Mesenchymal stem cell (in vitro differentiated cells and primary cell): ENCODE results near the gene LAMP1. TPM values are rescaled to one million over a fixed set of nuclear protein-coding genes. Genes with fewer than 3 reads are reported as not detected.
"Not testable (repeated sequence)": the region's sequence is repeated elsewhere in the genome, so short reads cannot be mapped to it uniquely, and the experiment has no call there.

Experiments used
- DNase-seq: peaks from one replicate; pipeline ENCODE4 v3.0.0-alpha.2; 2013
- H2AFZ ChIP-seq: one replicate; pipeline ENCODE4 v1.6.1; 2013; ENCODE audit warnings: low read depth, mild to moderate bottlenecking, control low read depth, inconsistent platforms, low read length, moderate library complexity
- H2AK5ac ChIP-seq: 2 replicates; pipeline ENCODE4 v1.6.1; 2013; ENCODE audit warnings: low read length, moderate library complexity, mild to moderate bottlenecking, inconsistent platforms; ENCODE audit not compliant: severe bottlenecking
- H2BK120ac ChIP-seq: one replicate; pipeline ENCODE4 v1.6.1; 2013; ENCODE audit warnings: low read depth, mild to moderate bottlenecking, inconsistent platforms, low read length, moderate library complexity
- H2BK12ac ChIP-seq, 2 experiments: one replicate each; pipeline ENCODE4 v1.6.1; 2013; ENCODE audit warnings: inconsistent platforms in 2 of 2, low read length in 2 of 2, mild to moderate bottlenecking in 2 of 2, moderate library complexity in 2 of 2, control low read depth in 1 of 2
- H2BK15ac ChIP-seq: one replicate; pipeline ENCODE4 v1.6.1; 2013; ENCODE audit warnings: mild to moderate bottlenecking, low read depth, inconsistent platforms; ENCODE audit not compliant: poor library complexity, severe bottlenecking
- H2BK5ac ChIP-seq: 2 replicates; pipeline ENCODE4 v1.6.1; 2013; ENCODE audit warnings: low read depth, mild to moderate bottlenecking, low read length, control low read depth, inconsistent platforms; ENCODE audit not compliant: poor library complexity, severe bottlenecking
- H3K14ac ChIP-seq, 2 experiments: one replicate each; pipeline ENCODE4 v1.6.1; 2013; ENCODE audit warnings: inconsistent platforms in 2 of 2, low read length in 2 of 2, control low read depth in 1 of 2, mild to moderate bottlenecking in 1 of 2, moderate library complexity in 1 of 2
- H3K18ac ChIP-seq, 2 experiments: one replicate each; pipeline ENCODE4 v1.6.1; 2013; ENCODE audit warnings: inconsistent platforms in 2 of 2, low read length in 2 of 2, control low read depth in 1 of 2, low read depth in 1 of 2, mild to moderate bottlenecking in 1 of 2
- H3K23ac ChIP-seq, 2 experiments: one replicate each; pipeline ENCODE4 v1.6.1; 2013; ENCODE audit warnings: inconsistent platforms in 2 of 2, low read length in 2 of 2, mild to moderate bottlenecking in 2 of 2, moderate library complexity in 2 of 2, control low read depth in 1 of 2
- H3K27ac ChIP-seq: 2 replicates; pipeline ENCODE4 v1.5.1; 2013; ENCODE audit warnings: mild to moderate bottlenecking, moderate library complexity, low read length, control low read depth, inconsistent platforms; ENCODE audit not compliant: poor library complexity, severe bottlenecking
- H3K27me3 ChIP-seq, 2 experiments: 2 replicates each; pipeline versions ENCODE4 v1.6.1 to v1.7.0; 2013; ENCODE audit warnings: low read length in 2 of 2, mild to moderate bottlenecking in 2 of 2, moderate library complexity in 2 of 2, control low read depth in 1 of 2, inconsistent platforms in 1 of 2; ENCODE audit not compliant: control insufficient read depth in 1 of 2, insufficient read depth in 1 of 2
- H3K36me3 ChIP-seq, 2 experiments: 2 replicates each; pipeline versions ENCODE4 v1.6.1 to v1.7.0; 2013; ENCODE audit warnings: low read length in 2 of 2, control low read depth in 1 of 2, inconsistent platforms in 1 of 2, low read depth in 1 of 2, mild to moderate bottlenecking in 1 of 2; ENCODE audit not compliant: insufficient read depth in 2 of 2, control insufficient read depth in 1 of 2
- H3K4ac ChIP-seq, 2 experiments: one replicate each; pipeline ENCODE4 v1.6.1; 2013; ENCODE audit warnings: inconsistent platforms in 2 of 2, low read length in 2 of 2, mild to moderate bottlenecking in 2 of 2, moderate library complexity in 2 of 2, control low read depth in 1 of 2, low read depth in 1 of 2
- H3K4me1 ChIP-seq: 2 replicates; pipeline ENCODE4 v1.6.1; 2013; ENCODE audit warnings: low read depth, low read length, control low read depth; ENCODE audit not compliant: control insufficient read depth, insufficient read depth
- H3K4me2 ChIP-seq: 2 replicates; pipeline ENCODE4 v1.6.1; 2013; ENCODE audit warnings: low read length, mild to moderate bottlenecking, inconsistent platforms; ENCODE audit not compliant: poor library complexity, severe bottlenecking
- H3K4me3 ChIP-seq, 2 experiments: 2 replicates each; pipeline versions ENCODE4 v1.5.1 to v1.7.0; 2013; ENCODE audit warnings: low read length in 2 of 2, mild to moderate bottlenecking in 2 of 2, control low read depth in 1 of 2, low read depth in 1 of 2; ENCODE audit not compliant: insufficient read depth in 1 of 2
- H3K79me1 ChIP-seq: replicated peaks from 2 replicates; pipeline ENCODE4 v1.6.1; 2013; ENCODE audit warnings: mild to moderate bottlenecking, control low read depth, low read length, inconsistent platforms; ENCODE audit not compliant: poor library complexity, severe bottlenecking
- H3K9ac ChIP-seq: 2 replicates; pipeline ENCODE4 v1.7.0; 2013; ENCODE audit warnings: mild to moderate bottlenecking, low read length, moderate library complexity
- H3K9me3 ChIP-seq: 2 replicates; pipeline ENCODE4 v1.7.0; 2013; ENCODE audit warnings: mild to moderate bottlenecking, low read length; ENCODE audit not compliant: control insufficient read depth
- H4K8ac ChIP-seq: one replicate; pipeline ENCODE4 v1.6.1; 2013; ENCODE audit warnings: inconsistent platforms, mild to moderate bottlenecking, low read length, moderate library complexity
- H4K91ac ChIP-seq: one replicate; pipeline ENCODE4 v1.6.1; 2013; ENCODE audit warnings: mild to moderate bottlenecking, low read length, inconsistent platforms
- WGBS: methylation state at CpG from one replicate; pipeline ENCODE4 v1.1.7; 2013; ENCODE audit warnings: mixed read lengths; 5-methylcytosine and 5-hydroxymethylcytosine counted together
- polyA plus RNA-seq, 2 experiments: library from polyadenylated mRNA; stranded (reverse); fragments of 200-250 nt; gene quantifications; one replicate each; pipeline ENCODE4 v1.2.3, GENCODE V29; 2013

LAMP1 gene
- 393 TPM for polyA plus RNA-seq (2013, experiment 1 of 2)
- polyA plus RNA-seq (2013, experiment 2 of 2), result 389 TPM

DNA sequence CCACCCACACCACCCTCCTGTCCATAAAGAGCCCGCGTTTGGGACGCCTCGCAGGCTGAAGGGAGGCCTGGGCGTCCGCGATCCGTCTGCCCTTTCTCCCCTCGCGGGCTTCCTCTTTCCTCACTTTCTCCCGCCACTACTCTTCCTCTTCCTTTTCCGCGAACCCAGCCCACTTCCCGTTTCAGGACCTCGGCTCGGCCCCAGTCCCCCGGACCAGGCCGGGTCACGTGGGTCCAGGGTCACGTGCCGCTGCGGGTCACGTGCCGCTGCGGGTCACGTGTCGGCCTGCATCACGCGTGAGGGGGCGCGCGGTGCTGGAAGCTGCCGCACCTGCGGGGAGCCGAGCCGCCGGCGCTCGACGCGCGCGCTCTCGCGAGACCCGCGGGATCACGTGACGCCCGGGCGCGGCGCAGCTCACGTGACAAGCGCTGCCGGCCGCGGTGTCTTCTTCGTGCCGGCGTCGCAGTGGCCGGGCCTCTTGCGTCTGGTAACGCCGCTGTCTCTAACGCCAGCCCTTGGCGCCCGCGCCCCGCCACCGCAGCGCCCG is at the start of gene LAMP1:
Gene LAMP1, plus strand, starts transcription at position 417 of the 547 bp plus-strand sequence. CDS start 196 bp downstream, outside the sequence.
- H3K9ac ChIP-seq, result peak within 1 kb of the TSS; percentile 97
- no peaks in the 10 kb centered on the region for H3K9me3 ChIP-seq
- H3K27ac ChIP-seq, result peak within 1 kb of the TSS; percentile 63
- peak within 1 kb of the TSS; percentile 99 for H4K8ac ChIP-seq
- H3K4me1 ChIP-seq, result peaks cover 10% of the 10 kb centered on the region
- peak within 1 kb of the TSS; percentile 77 for H2BK120ac ChIP-seq
- peaks cover 0 to 2% of the 10 kb centered on the region in 2 experiments for H3K27me3 ChIP-seq
- H3K23ac ChIP-seq, result no peak within 1 kb of the TSS
- H3K79me1 ChIP-seq, result no peaks in the 10 kb centered on the region
- H3K4me2 ChIP-seq, result peak within 1 kb of the TSS; percentile 87
- peak; percentile 96 for DNase-seq
- H3K18ac ChIP-seq, result peak within 1 kb of the TSS; percentile 95 to 98
- peak within 1 kb of the TSS; percentile 91 for H2BK15ac ChIP-seq
- H2BK12ac ChIP-seq, result peak within 1 kb of the TSS in 1 of 2 experiments; percentile 67
- H3K14ac ChIP-seq, result peak within 1 kb of the TSS in 1 of 2 experiments; percentile 9
- H3K4ac ChIP-seq, result peak within 1 kb of the TSS; percentile 91 to 92
- H3K36me3 ChIP-seq, result no peaks in the 10 kb centered on the region
- peak within 1 kb of the TSS; percentile 89 to 100 for H3K4me3 ChIP-seq
- peak within 1 kb of the TSS; percentile 98 for H2AFZ ChIP-seq
- WGBS, result under 1% methylated on average over 68 of the region's 74 CpGs
- peak within 1 kb of the TSS; percentile 40 for H2AK5ac ChIP-seq
- peak within 1 kb of the TSS; percentile 77 for H2BK5ac ChIP-seq
- H4K91ac ChIP-seq, result peak within 1 kb of the TSS; percentile 97

DNA sequence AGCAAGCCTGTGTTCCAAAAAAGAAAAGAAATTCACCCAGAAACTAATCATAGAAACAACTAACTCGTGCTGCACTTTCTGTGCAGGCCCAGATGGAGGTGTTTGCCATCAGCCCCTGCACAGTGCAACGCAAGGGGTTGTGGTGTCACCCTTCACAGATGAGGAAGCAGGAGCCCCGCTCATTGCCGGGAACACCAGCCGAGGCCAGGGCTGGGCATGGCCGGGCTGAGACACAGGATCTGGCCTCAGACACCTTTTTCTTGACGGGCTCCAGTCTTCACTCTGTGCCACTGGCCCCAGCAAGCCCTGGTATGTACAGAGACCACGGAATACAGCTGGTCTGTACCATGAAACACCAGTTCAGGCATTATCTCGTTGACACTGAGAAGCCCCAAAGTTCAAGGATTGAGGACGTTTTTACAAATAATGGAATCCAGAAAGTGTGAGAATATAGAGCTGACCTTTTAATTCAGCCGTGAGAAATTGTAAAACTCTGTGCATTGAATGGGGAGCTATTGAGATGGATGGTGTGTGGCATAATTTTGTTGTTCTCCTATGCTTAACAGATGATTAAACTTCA is 44.4 kb upstream of the LAMP1 start:
- no peak for DNase-seq
- 95% methylated on average over 11 of the region's 11 CpGs for WGBS

GRCh38 chr13:113257908-113258307 is 39.1 kb upstream of the LAMP1 start:
- WGBS, result 100% methylated on average over 6 of the region's 6 CpGs
- not testable (repeated sequence) for H4K8ac ChIP-seq, H2BK5ac ChIP-seq, H2AK5ac ChIP-seq, H2AFZ ChIP-seq, H3K4ac ChIP-seq, H3K9me3 ChIP-seq, H4K91ac ChIP-seq, H3K14ac ChIP-seq, H3K4me2 ChIP-seq, H3K4me3 ChIP-seq, H3K4me1 ChIP-seq, H3K27me3 ChIP-seq, H2BK15ac ChIP-seq, H3K27ac ChIP-seq, H3K9ac ChIP-seq, H3K23ac ChIP-seq, DNase-seq, H2BK12ac ChIP-seq, H2BK120ac ChIP-seq, H3K18ac ChIP-seq
- Histone ChIP-seq H3K36me3 (peaks cover 41 to 92% of the 10 kb centered on the region in 2 experiments), H3K79me1 (peaks cover 11% of the 10 kb centered on the region)

More for the DNA sequence above, 44.4 kb upstream of the LAMP1 start:
- H3K4me1 ChIP-seq, result no peaks in the 10 kb centered on the region
- H4K91ac ChIP-seq, result no peak overlapping the region
- peaks cover 29% of the 10 kb centered on the region for H3K79me1 ChIP-seq
- H2BK5ac ChIP-seq, result no peak overlapping the region
- H3K27ac ChIP-seq, result no peak overlapping the region
- no peak overlapping the region for H3K23ac ChIP-seq
- H2BK15ac ChIP-seq, result no peak overlapping the region
- no peak overlapping the region for H3K4ac ChIP-seq
- H2AFZ ChIP-seq, result no peak overlapping the region
- H3K9ac ChIP-seq, result no peak overlapping the region
- H2BK12ac ChIP-seq, result no peak overlapping the region
- H3K4me3 ChIP-seq, result no peak overlapping the region
- H2AK5ac ChIP-seq, result no peak overlapping the region
- H3K27me3 ChIP-seq, result no peaks in the 10 kb centered on the region
- no peak overlapping the region for H3K4me2 ChIP-seq
- no peak overlapping the region for H2BK120ac ChIP-seq
- no peak overlapping the region for H3K14ac ChIP-seq
- H3K18ac ChIP-seq, result no peak overlapping the region
- peaks cover 57 to 100% of the 10 kb centered on the region in 2 experiments for H3K36me3 ChIP-seq
- no peak overlapping the region for H4K8ac ChIP-seq
- H3K9me3 ChIP-seq, result no peaks in the 10 kb centered on the region

GRCh38 chr13:113258321-113259054 is 38.6 kb upstream of the LAMP1 start:
- H2AK5ac ChIP-seq, result no peak overlapping the region
- no peak overlapping the region for H2AFZ ChIP-seq
- H4K8ac ChIP-seq, result no peak overlapping the region
- H3K4ac ChIP-seq, result no peak overlapping the region
- no peak overlapping the region for H2BK12ac ChIP-seq
- DNase-seq, result no peak
- peaks cover 44 to 89% of the 10 kb centered on the region in 2 experiments for H3K36me3 ChIP-seq
- H3K9me3 ChIP-seq, result no peaks in the 10 kb centered on the region
- H2BK5ac ChIP-seq, result no peak overlapping the region
- H3K27ac ChIP-seq, result no peak overlapping the region
- H3K4me2 ChIP-seq, result no peak overlapping the region
- H4K91ac ChIP-seq, result no peak overlapping the region
- no peak overlapping the region for H3K23ac ChIP-seq
- H2BK15ac ChIP-seq, result no peak overlapping the region
- H3K9ac ChIP-seq, result no peak overlapping the region
- peaks cover 12% of the 10 kb centered on the region for H3K79me1 ChIP-seq
- no peaks in the 10 kb centered on the region for H3K27me3 ChIP-seq
- no peak overlapping the region for H2BK120ac ChIP-seq
- H3K14ac ChIP-seq, result no peak overlapping the region
- no peak overlapping the region for H3K4me3 ChIP-seq
- WGBS, result 92% methylated on average over 4 of the region's 5 CpGs
- no peak overlapping the region for H3K18ac ChIP-seq
- H3K4me1 ChIP-seq, result no peaks in the 10 kb centered on the region
